Measurements from ENCODE around the gene PCID2. TPM values are rescaled to one million over a fixed set of nuclear protein-coding genes. Genes with fewer than 3 reads are reported as not detected.
A peak's percentile ranks its signal among the peaks of the same experiment; 100 is the strongest.

The PCID2 gene
- total RNA-seq, 1 donor from 2014 or later: 61.1 TPM

- H3K4me3 ChIP-seq (ENCODE audit: low read depth, low read length): no peak overlapping the region
- TF ChIP-seq CTCF (IDR thresholded peaks at IDR 0.05; ENCODE audit: insufficient read depth, low read length, severe bottlenecking): no peak
- no peak for DNase-seq (ENCODE audit: low read depth)
- no peak for FAIRE-seq
- no peaks in the 10 kb centered on the region for H3K27me3 ChIP-seq (ENCODE audit: control insufficient read depth, insufficient read depth, low read length)
- peaks cover 27% of the 10 kb centered on the region for H3K36me3 ChIP-seq (ENCODE audit: control insufficient read depth, insufficient read depth, low read length)
Observed at GRCh38 chr13:113176822-113177221, 31.6 kb downstream of the PCID2 start.

- H3K4me3 ChIP-seq (ENCODE audit: low read depth, low read length): no peak overlapping the region
- no peaks in the 10 kb centered on the region for H3K27me3 ChIP-seq (ENCODE audit: control insufficient read depth, insufficient read depth, low read length)
- no peak for TF ChIP-seq CTCF (IDR thresholded peaks at IDR 0.05; ENCODE audit: insufficient read depth, low read length, severe bottlenecking)
- DNase-seq (ENCODE audit: low read depth) (no peak), FAIRE-seq (peak; percentile 96)
- peaks cover 25% of the 10 kb centered on the region for H3K36me3 ChIP-seq (ENCODE audit: control insufficient read depth, insufficient read depth, low read length)
Observed at GRCh38 chr13:113176280-113176679, 32.2 kb downstream of the PCID2 start.

- FAIRE-seq: peak; percentile 7
- no peak overlapping the region for H3K4me3 ChIP-seq (ENCODE audit: low read depth, low read length)
- TF ChIP-seq CTCF (IDR thresholded peaks at IDR 0.05; ENCODE audit: insufficient read depth, low read length, severe bottlenecking): no peak
Observed at GRCh38 chr13:113172419-113172926, 36.0 kb downstream of the PCID2 start.

GRCh38 chr13:113171250-113172125, 37.0 kb downstream of the PCID2 start:
- H3K36me3 ChIP-seq (ENCODE audit: control insufficient read depth, insufficient read depth, low read length): peaks cover 8% of the 10 kb centered on the region
- no peak overlapping the region for H3K4me3 ChIP-seq (ENCODE audit: low read depth, low read length)
- FAIRE-seq (no peak), DNase-seq (ENCODE audit: low read depth) (no peak)
- H3K27me3 ChIP-seq (ENCODE audit: control insufficient read depth, insufficient read depth, low read length): no peaks in the 10 kb centered on the region
- no peak for TF ChIP-seq CTCF (IDR thresholded peaks at IDR 0.05; ENCODE audit: insufficient read depth, low read length, severe bottlenecking)

More at GRCh38 chr13:113172419-113172926, 36.0 kb downstream of the PCID2 start:
- H3K27me3 ChIP-seq (ENCODE audit: control insufficient read depth, insufficient read depth, low read length): no peaks in the 10 kb centered on the region
- H3K36me3 ChIP-seq (ENCODE audit: control insufficient read depth, insufficient read depth, low read length): peaks cover 8% of the 10 kb centered on the region
- no peak for DNase-seq (ENCODE audit: low read depth)

GRCh38 chr13:113170511-113170910, 38.0 kb downstream of the PCID2 start:
- DNase-seq (ENCODE audit: low read depth) (no peak), FAIRE-seq (no peak)
- Histone ChIP-seq H3K4me3 (ENCODE audit: low read depth, low read length) (no peak overlapping the region), H3K36me3 (ENCODE audit: control insufficient read depth, insufficient read depth, low read length) (peaks cover 2% of the 10 kb centered on the region), H3K27me3 (ENCODE audit: control insufficient read depth, insufficient read depth, low read length) (no peaks in the 10 kb centered on the region)
- no peak for TF ChIP-seq CTCF (IDR thresholded peaks at IDR 0.05; ENCODE audit: insufficient read depth, low read length, severe bottlenecking)

Measured in bronchial epithelial cell (primary cell).